Left hindlimb (tissue), 1 donor: ENCODE results near the gene GRM5.
"Not testable (repeated sequence)": the region's sequence is repeated elsewhere in the genome, so short reads cannot be mapped to it uniquely, and the experiment has no call there.

Experiments used
- DNase-seq: peaks from one replicate; pipeline ENCODE4 v3.0.0-alpha.2; 2018

Gene GRM5

DNA sequence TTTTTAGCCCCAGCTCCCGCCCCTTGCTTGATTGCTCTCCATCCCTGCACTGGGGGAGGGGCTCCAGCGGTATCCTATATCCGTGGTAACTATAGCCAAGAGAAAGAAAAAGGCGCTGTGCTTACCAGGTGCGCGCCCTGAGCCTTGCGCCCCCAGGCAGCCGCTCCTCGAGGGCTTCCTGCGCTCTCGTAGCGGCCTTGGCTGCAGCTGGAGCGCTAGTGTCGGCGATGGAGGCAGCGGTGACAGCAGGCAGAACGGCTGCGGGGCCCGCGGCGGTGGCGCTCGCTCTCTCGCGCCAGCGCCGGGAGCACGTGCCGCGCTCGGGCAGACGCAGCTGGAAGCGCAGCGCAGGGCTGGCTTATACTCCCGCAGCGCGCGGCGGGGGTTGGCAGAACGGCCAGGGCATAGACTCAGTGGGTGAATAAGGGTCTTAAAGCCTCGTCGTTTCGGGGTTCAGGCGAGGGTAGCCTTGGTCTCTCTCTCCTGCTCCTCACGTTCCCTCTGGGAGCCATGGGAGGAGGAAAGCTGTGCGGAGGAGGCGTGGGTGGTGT is at the start of gene GRM5:
GRM5 (minus strand) TSS at position 332 of the 551 bp plus-strand sequence. CDS start 18,110 bp downstream, outside the sequence.
- DNase-seq, result not testable (repeated sequence)

DNA sequence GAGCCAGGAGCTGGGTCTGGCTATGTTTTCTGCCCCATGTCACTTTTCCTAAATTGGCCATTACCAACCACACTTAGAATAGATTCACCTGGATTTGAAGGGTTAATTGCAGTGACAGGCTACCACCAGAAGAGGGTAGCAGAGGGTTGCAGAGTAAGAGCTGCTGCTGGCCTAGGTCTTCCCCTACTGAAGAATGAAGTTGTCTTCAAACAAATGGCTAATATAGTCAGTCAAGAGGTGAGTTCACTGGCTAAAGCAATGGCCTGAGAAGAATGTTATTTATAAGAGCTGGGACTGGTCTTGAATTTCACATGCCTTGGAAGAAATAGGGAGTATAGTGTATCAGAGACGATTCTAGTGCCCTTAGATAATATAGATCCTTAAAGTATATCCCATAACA is 32.2 kb upstream of the GRM5 start:
- peak; percentile 28 for DNase-seq

DNA sequence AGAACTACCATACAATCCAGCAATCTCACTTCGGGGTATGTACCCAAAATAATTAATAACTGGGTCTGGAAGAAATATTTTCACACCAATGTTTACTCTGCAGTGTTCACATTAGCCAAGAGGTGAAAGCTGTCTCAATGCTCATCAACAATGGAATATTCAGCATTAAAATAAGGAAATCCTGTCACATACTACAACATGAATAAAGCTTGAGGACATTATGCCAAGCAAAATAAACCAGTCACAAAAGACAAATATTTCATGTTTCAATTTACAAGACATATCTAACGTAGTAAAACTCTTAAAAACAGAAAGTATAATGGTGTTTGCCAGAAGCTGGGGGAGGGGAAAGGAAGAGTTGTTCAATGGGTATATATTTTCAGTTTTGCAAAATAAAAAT is 28.0 kb upstream of the GRM5 start:
- not testable (repeated sequence) for DNase-seq

DNA sequence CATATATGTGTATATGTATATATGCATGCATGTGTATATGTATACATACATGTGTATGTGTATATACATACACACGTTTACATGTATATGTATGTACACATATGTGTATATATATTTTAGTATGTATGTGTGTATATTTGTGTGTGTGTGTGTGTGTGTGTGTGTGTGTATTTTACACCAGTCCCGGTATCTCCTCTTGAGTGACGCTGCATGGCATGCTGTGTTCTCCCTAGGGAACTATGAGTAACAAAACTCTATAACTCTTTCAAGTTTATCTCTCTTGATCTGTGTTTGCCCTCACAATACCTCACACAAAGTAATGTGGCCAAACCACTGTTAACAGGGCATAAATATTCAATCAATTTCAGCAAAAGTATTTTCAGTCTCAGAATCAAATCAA is 19.2 kb upstream of the GRM5 start:
- DNase-seq, result not testable (repeated sequence)

DNA sequence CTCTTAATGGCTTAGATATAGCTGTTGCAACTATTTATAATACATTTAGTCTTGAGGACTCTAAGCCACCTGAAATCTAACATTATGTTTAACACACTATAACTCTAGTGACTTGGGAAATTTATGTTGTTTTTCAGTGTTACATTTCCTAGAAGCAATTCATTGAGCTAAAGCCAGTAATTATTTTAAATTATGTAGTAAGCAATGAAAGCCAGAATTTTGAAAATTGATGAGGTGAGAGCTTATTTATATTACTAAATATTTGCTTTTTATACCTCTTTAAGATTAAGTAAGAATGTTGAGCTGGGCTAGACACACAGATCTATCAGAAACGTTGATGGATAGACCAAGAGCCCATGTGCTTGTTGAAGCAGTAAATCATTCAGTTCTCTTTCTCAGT is 5.1 kb upstream of the GRM5 start:
- DNase-seq, result not testable (repeated sequence)

DNA sequence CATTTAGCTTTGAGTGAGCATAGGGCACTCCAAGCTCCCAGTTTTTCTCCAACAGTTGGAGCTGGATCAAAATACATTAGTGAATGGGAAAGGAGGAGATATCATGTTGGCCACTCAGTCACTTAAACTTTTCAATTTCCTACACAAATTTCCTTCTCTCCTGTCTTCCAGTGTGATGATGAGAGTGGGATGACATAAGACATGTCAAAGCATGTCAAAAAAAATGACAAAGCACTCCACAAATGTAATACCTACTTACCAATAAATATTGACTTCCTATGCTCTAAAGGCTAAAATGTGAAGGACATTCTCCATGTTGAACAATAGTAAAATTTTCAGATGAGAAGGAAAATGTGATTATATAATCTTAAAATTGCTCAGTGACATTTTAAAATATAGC is 1.5 kb upstream of the GRM5 start:
- no peak for DNase-seq

DNA sequence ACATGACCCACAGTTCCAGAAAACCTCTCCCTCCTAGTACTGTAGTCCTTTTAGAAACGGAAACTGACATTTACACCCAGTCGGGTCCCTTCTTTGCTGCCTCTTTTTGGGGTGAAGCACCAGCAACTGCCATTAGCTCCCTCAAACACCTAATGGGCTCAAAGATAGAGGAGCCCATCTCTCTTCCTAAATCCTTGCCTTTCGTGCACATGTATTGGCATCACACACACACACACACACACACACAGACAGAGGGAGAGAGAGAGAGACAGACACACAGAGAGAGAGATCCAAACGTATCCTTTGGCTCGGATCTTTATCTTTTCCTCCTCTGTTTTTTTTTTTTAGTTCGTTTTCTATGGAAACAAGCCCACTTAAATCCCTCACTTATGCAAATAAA is 716 bp downstream of the GRM5 start:
- DNase-seq, result no peak

DNA sequence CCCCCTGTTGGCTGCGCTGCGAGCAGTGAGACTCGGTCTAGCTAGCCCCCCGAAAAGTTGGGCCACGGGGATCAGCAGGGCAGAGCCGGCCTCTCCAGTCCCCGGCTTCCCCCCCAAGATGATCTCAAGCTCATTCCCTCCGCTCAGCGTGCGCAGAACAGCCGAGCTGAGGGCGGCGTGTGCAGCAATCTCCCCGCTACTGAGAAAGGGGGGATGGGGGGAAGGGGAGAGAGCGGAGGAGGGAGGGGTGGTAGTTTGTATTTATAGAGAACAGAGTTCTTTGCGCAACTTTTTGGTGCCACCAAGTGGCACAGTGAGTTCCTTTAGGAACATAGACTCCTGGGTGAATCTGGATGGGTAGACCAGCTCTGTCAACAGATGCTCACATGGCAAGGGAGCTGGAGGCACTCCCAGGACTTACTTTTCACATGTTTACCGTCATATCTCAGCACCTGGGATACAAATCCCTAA is 2.3 kb downstream of the GRM5 start:
- DNase-seq, result not testable (repeated sequence)

DNA sequence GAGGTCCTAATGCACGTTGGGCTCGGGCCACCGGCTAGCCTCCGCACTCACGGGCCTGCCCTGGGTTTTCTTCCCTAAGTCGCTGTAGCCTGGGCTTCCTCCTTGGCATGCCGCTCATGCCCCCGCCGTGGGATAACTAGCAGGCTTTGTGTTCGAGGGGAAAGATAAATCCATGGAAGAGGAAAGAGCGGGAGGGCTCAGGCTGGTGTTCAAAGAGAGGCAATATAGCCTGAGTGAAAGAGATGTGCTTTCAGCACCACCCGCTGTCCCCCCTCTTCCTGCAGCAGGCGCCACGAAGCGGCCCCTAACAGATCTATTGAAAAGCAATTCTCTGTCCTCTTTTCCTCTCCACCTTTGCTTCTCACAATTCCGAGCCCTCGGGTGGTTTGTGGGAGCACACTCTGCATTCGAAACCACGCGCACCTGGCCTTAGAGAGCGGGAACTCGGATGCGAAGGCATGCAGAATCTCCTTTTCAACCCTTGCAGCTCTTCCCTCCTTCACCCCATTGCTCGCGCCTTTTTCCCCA is 2.9 kb downstream of the GRM5 start:
- not testable (repeated sequence) for DNase-seq

DNA sequence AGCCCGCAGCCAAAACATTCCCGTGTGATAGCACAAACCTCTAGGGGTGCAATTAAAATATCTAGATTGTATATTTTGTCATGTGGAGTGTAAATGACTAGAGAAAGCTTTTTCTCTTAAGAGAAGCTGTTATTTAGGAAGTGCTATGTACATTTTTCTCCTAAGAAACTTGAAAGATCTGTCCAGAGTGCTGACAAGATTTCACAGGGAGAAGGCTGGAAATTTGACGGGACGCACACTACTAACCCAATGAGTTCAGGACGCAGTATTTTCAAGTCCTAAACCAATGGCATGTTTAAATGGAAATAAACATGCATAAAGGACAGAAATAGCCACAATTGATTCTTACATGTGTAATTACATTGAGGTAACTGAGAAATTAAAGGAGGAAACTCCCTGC is 3.9 kb downstream of the GRM5 start:
- not testable (repeated sequence) for DNase-seq

DNA sequence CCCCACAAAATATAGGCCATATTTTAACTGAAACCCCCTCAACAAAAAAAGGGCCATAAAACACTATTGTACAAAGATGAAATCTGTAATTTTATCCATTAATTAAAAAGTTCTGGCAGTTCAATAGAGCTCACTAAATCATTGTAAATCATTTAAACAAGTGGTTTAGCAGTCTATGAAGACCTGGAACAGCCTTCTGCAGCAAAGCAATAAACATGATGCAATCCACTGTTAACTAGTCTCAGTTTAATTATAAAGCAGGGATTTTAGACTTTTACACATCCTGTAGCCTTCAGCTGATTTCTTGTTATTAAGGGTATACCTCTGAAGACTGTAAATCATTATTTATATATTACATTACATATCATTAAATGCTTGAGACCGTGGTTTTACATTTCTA is 8.4 kb downstream of the GRM5 start:
- not testable (repeated sequence) for DNase-seq

DNA sequence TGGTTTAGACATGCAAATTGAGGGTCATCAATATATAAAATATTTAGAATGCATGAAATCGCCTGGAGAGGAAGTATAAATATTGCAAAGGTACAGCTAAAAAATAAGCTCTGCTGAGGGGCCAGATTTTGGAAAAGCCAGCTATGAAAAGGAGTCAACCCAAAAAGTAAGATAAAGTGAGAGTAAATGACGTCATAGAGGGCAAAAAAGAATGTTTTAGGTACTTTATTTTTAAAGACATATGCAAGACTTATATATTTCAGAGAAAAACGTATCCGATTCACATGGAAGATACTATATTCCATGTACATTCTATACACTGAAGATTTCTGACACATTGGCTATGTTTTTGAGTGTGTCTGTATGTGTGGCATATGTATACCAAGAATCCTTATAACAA is 13.6 kb downstream of the GRM5 start:
- DNase-seq, result no peak

DNA sequence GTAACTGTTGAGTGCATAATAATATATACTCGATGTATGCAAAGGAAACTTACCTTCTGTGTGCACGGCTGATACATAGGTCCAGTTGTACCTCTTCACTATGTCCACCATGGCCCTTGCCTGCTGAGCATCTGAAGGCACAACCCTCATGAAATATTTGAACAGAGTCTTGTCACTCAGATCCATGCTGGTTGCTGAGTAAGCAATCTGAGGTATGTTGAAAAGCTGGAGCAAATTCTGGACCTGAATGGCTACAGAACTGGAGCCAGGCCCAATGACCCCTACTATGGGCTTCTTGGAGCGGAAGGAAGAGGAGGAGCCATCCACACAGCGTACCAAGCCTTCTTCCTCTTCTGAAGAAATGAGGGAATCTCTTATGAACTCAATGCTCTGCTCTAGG is 18.6 kb downstream of the GRM5 start:
- not testable (repeated sequence) for DNase-seq

DNA sequence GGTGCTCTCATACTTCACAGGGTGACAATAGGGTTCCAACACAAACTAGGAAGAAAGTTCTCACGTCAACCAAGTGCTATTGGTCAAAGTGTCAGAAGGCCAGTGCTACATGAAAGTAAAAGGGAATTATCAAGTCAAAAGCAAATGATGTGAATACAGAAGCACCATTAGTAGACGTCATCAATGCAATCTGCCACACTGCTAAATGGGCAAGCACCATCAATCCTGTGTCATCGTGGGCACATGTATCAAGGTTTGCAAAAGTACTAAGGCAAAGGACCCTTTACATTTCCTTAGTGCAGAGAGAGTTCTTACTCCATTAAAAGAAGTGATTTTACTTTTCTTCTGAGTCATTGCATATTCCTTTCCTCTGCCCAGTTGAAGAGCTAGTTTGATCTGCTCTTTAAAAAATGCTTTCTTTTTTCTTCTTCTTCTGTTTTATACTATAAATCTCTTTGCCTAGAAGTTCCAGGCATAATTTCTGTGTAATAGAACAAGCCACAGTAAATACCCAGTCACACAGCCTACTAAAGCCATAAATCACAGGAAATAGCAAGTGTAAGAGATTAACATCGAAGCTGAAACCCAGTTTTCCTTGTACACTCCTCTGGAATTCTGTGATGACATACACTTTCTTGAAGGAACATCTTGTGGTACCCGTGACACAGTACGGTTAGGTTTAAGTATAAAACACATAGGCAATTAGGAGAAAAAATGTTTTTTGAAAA is 21.8 kb downstream of the GRM5 start:
- DNase-seq, result not testable (repeated sequence)

DNA sequence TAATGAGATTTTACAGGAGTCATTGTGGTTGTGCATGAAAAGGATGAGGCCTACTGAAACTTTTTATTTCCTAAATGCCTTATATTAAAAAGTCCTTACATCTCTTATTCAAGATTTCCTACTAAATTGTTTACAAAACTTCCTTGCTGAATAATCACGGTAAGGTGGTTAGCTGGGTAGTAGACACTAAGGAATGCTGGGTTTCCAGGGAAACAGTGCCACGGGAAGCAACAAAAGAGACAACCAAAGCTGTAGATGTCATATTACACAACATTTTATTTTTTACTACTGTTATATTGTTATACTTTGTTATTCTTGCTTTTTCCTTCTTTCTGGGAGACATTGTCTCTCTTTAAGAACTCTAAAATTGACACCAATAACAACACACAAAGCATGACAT is 36.1 kb downstream of the GRM5 start:
- not testable (repeated sequence) for DNase-seq

DNA sequence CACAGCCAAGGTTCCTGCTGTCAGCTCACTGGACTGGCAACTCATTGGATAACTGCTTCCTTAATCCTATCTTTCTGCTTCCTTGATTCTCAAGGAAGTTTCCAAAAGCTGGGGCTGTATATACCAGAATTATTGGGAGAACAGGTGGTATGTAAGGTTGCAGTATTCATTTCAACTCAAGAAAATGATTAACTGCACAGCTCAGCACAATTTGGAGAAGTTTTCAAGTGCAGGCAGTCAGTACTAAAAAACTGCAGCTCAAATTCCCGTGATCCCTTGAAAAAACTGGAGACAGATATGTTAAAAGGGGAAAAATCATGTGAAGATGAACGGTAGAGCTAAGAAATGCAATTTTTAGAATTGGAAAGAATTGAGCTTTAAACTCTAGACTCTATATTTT is 44.4 kb downstream of the GRM5 start:
- no peak for DNase-seq

DNA sequence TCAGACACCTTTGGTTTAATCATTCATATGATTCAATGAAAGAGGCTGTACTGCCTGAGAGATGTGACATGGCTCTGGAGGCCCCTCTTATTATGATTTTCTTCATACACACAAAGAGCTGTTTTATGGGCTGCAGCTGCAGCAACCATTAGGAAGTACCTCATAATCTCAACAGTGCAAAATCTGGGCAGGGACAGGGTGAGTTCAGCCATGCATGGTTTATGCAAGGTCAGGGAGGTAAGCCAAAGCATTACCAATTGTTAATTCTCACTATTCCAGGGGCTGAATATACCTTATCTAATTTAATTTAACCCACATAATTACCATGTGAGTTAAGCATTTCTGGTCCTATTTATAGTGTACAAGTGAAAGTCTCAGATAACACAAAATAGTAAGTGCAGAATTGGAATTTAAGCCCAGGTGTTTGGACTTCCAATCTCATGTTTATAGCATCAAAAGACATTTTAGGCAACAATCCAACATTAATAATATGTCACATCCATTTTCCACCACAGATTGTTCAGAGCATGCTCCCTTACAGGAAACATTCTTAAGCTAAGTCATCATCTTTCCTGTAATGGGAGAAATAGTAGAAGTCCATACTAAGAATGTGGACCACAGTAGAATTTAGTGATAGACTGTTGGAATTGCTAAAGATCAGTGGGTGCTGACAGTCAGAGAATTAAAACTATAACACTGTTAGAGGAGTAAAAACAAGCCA is 45.8 kb downstream of the GRM5 start:
- DNase-seq, result not testable (repeated sequence)

DNA sequence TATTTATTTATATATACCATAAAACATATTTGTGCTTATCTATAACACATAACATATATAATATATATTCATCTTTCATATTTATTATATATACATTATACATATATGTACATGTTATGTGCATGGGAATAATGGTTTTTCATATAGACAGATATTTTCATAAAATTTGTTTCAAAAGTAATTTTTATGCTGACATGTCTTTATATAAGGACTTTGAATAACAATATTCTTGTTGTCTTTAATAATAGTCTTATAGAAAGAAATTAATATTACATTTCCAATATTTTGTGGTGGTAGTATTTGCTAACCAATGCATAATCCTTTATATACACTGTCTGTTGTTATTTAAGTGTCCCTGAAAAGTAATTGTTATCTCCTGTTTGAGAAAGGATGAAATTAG is 49.6 kb downstream of the GRM5 start:
- DNase-seq, result no peak

DNA sequence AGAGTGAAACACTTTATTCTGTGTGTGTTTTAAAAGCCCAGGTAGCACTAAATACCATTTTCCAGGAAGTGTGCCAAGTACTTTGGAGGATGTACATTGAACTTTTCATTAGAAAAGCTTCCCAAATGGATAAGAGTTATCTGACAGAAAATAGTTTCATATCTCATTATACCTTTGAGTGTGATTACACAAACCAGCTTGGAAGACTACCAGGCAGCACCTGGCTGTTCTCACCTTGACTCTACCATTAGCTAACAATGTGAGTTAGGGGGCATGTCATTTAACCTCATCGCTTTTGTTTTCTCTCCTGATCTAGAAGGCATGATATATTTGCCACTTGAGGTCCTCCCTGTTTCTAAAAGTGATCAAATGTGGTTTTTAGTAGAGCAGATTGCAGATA is 50.2 kb downstream of the GRM5 start:
- no peak for DNase-seq

DNA sequence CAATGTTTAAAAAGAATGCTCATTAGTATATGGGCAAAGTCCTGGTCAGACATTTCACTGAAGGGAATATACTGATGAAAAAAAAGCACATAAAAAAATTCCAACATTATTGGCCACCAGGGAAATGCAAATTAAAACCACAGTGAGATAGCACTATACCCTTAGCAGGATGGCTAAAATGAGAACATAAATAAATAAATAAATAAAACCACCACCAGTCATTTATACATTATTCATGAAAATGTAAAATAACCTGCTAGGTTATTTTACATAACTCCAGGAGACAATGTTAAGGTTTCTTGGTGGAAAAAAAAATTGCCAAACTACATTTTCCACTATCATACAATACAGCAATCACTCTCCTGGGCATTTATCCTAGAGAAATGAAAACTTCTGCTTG is 64.9 kb downstream of the GRM5 start:
- DNase-seq, result not testable (repeated sequence)

DNA sequence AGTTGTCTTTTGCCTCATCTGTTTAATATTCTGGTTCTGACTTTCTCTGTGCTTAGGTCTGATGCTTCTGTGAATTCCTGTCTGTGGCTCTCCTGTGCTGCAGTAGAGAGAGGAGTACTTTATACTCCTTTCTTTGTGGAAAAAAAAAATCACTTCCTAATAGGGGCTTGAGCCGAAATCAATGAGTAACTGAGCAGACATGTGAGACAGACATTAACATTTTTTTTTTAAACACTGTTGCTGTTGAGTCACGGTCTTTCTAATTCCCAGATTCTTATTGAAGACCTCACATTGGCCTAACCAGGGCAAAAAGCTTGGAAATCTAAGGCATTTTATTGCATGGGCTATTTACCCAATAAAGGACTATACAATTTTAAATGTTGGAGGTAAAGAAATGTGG is 86.1 kb downstream of the GRM5 start:
- no peak for DNase-seq

DNA sequence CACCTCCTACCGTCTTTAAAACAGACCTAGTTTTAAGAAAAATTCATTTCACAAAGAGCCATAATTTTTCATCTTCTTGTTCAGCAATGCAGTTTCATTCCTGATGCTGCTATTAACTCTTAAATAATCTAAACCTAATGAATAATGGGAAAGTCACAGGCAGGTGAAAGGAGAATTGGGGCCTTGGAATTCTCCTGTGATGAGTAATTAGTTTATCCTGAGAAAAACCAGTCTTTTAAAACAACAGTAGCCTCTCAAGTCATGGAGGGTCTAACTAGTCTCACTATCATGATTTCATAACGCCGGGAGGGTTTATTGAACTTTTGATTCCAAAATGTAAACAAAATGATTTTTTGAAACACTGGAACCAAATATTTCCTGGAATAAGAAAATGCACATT is 86.8 kb downstream of the GRM5 start:
- DNase-seq, result not testable (repeated sequence)

DNA sequence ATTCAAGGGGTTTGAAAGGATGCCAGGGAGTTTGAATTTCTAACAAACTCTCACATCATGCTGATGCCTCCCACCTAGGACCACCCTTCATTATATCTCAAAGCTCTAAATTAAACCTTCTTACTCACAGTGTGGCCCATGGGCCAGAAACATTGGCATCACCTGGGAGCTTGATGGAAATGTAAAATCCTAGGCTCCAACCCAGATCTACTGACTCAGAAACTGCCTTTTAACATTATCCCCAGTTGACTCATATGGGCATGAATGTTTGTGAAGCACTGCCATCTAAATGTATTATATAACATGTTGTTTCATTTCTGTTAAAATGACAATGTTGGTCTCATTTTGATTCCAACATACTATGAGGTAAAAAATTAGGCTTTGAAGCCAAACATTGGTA is 90.3 kb downstream of the GRM5 start:
- not testable (repeated sequence) for DNase-seq

DNA sequence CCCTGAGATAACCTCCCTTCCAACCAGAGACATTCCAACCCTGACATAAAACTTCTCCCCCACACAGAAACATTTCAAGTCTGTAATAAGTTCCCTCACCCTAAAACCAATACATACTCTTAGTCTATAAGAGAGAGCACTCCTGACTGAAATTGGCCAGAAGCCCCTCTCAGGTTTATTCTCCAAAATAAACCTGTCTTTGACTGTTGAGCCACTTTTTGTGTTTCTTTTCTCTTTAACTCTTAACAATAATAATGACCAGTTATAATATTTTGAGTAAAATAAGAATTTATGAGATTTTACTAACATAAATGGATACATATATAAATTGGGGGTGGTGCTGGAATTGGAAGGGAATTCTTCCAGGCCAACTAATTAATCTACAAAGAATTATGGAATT is 93.6 kb downstream of the GRM5 start:
- DNase-seq, result no peak
